GM12891 (cell line): Measurements from ENCODE around the gene CEACAM1.
"Not testable (repeated sequence)": the region's sequence is repeated elsewhere in the genome, so short reads cannot be mapped to it uniquely, and the experiment has no call there.

Source experiments
- DNase-seq: peaks from one replicate; pipeline ENCODE4 v3.0.0; 2011; ENCODE audit warnings: low spot score; ENCODE audit not compliant: insufficient read length
- FAIRE-seq: peaks from 2 replicates; lab custom pipeline; 2011; peaks lifted over from hg19 to GRCh38; lab: Jason Lieb, UNC
- PAX5 ChIP-seq: IDR thresholded peaks from 2 replicates; pipeline ENCODE4 v1.6.1; 2011; ENCODE audit warnings: low read length, moderate library complexity, mild to moderate bottlenecking; ENCODE audit not compliant: insufficient read depth, severe bottlenecking
- POLR2A ChIP-seq: IDR thresholded peaks from 2 replicates; pipeline ENCODE4 v1.6.1; 2011; ENCODE audit warnings: low read depth, low read length, control low read depth
- POLR2AphosphoS5 ChIP-seq: IDR thresholded peaks from 2 replicates; pipeline ENCODE4 v1.6.1; 2011; ENCODE audit warnings: low read depth, low read length, control low read depth
- POU2F2 ChIP-seq: IDR thresholded peaks from 2 replicates; pipeline ENCODE4 v1.6.1; 2011; ENCODE audit warnings: low read depth, mild to moderate bottlenecking, control low read depth, low read length, moderate library complexity
- SPI1 ChIP-seq: IDR thresholded peaks from 2 replicates; pipeline ENCODE4 v1.6.1; 2011; ENCODE audit warnings: low read depth, low read length, control low read depth
- TAF1 ChIP-seq: IDR thresholded peaks from 2 replicates; pipeline ENCODE4 v1.6.1; 2011; ENCODE audit warnings: low read depth, low read length, control low read depth

CEACAM1 gene

GRCh38 chr19:42467183-42467760 lies 61.0 kb downstream of the CEACAM1 start:
- FAIRE-seq = peak; percentile 33
- DNase-seq = no peak
- TF ChIP-seq TAF1 (no peak), POU2F2 (no peak), PAX5 (no peak), SPI1 (peak; percentile 74), POLR2A (no peak), POLR2AphosphoS5 (no peak)

- peak; percentile 85 for FAIRE-seq
- peak; percentile 10 for DNase-seq
Measured at GRCh38 chr19:42466521-42467182, 61.6 kb downstream of the CEACAM1 start.

DNA sequence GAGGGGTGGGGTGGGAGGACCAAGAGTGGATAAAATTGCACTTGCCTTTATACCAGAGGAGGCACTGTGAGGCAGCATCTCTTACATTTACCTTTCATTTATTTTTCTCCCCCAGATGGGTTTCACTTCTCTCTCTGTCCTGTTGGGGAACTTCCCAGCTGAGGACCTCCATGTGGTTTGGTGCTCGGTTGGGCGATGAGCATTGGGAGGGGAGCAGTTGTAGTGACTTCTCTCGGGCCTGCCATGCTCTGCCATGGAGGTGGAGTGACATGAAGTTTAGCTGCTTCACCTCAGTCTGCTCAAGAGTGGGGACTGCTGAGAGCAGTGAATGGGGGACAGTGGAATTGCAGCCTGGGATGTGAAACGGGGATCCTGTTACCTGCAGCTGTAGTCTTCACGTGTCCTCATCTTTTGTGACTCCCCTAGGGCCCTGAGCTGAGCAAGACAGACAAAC lies 62.4 kb downstream of the CEACAM1 start:
- DNase-seq (peak; percentile 39), FAIRE-seq (peak; percentile 97)
- TF ChIP-seq POU2F2 (0 out of 2 replicates have a peak, but pooled peaks have one; percentile 74), TAF1 (no peak), PAX5 (no peak), POLR2AphosphoS5 (0 out of 2 replicates have a peak, but pooled peaks have one; percentile 65), POLR2A (0 out of 2 replicates have a peak, but pooled peaks have one; percentile 29), SPI1 (peak; percentile 98)

More at GRCh38 chr19:42466521-42467182, 61.6 kb downstream of the CEACAM1 start:
- TF ChIP-seq POLR2A = 0 out of 2 replicates have a peak, but pooled peaks have one; percentile 33
- peak; percentile 45; the same call in 1 of the 2 replicates for TF ChIP-seq POU2F2
- 0 out of 2 replicates have a peak, but pooled peaks have one; percentile 1 for TF ChIP-seq POLR2AphosphoS5
- no peak for TF ChIP-seq TAF1

GRCh38 chr19:42461700-42462324 lies 66.5 kb downstream of the CEACAM1 start:
- FAIRE-seq (no peak), DNase-seq (no peak)
- TF ChIP-seq PAX5 (no peak), POU2F2 (no peak), POLR2A (no peak), TAF1 (no peak), SPI1 (no peak), POLR2AphosphoS5 (no peak)

- not testable (repeated sequence) for DNase-seq, FAIRE-seq
Measured at GRCh38 chr19:42461231-42461630, 67.0 kb downstream of the CEACAM1 start.

DNA sequence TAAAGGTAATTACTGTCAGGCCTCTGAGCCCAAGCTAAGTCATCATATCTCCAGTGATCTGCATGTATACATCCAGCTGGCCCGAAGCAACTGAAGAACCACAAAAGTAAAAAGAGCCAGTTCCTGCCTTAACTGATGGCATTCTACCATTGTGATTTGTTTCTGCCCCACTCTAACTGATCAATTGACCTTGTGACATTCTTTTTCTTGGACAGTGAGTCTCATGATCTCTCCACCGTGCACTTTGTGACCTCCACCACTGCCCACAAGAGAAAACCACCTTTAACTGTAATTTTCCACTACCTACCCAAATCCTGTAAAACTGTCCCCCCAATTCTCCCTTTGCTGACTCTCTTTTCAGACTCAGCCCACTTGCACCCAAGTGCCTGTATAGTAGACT lies 68.4 kb downstream of the CEACAM1 start:
- DNase-seq (no peak), FAIRE-seq (no peak)
- no peak for TF ChIP-seq POLR2A
- TF ChIP-seq TAF1 = no peak
- TF ChIP-seq SPI1 = no peak
- no peak for TF ChIP-seq POU2F2
- TF ChIP-seq POLR2AphosphoS5 = no peak
- no peak for TF ChIP-seq PAX5
